ENCODE data around the gene LHX2.

LHX2 gene

GRCh38 chr9:124018730-124019697 lies 7.4 kb downstream of the LHX2 start:
- peaks cover 4 to 6% of the 10 kb centered on the region in 2 donors for H3K4me1 ChIP-seq (ENCODE audit: control insufficient read depth in 1 of 2, insufficient read depth in 2 of 2, low read length in 2 of 2)
- peaks cover 94 to 97% of the 10 kb centered on the region in 2 donors for H3K27me3 ChIP-seq (ENCODE audit: control insufficient read depth in 1 of 2, insufficient read depth in 2 of 2, low read length in 2 of 2)
- no peak overlapping the region for H3K27ac ChIP-seq (ENCODE audit: low read depth, low read length)
- H3K9me3 ChIP-seq (ENCODE audit: control insufficient read depth in 1 of 2, low read length in 2 of 2) = no peaks in the 10 kb centered on the region
- no peak overlapping the region for H3K9ac ChIP-seq (ENCODE audit: low read depth in 1 of 2, low read length in 2 of 2)
- no peak overlapping the region for H3K4me3 ChIP-seq (ENCODE audit: low read depth in 1 of 2, low read length in 2 of 2)
- H3K36me3 ChIP-seq (ENCODE audit: control insufficient read depth in 1 of 2, insufficient read depth in 2 of 2, low read length in 2 of 2) = no peaks in the 10 kb centered on the region

DNA sequence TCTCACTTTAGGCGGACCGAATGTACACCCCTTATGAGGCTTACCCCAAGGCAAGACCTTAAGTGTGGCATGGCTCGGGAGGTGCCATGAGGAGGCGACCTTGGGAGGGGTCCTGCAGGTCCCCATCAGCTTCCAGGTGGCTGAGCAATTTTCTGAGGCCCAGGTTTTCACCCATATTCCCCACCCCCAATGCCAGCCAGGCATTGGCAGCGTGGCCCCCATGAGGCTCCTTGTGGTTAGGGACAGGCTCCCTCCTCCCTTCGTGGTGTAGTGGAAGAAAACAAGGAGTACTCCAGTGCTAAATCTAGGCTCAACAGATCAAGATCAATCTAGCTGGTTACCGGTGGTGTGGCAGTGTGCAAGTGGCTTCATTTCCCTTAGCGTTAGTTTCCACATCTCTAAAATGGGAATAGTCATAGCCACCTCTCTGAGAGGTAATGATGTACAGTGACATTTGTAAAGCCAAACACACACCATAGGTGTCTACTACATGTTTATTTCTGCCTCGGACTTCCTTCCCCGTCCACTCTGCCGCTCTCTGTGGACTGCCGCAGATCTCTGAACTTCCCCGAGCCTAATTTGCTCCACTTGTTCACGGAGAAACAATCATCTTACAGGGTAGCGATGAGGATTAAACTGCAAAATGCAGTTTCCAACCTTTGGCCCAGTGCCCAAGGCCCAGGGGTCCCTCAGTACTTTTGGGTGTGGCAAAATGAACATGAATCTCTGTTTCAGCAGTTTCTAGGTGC lies 8.4 kb downstream of the LHX2 start:
- H3K9me3 ChIP-seq (ENCODE audit: control insufficient read depth in 1 of 2, low read length in 2 of 2) = no peaks in the 10 kb centered on the region
- H3K27me3 ChIP-seq (ENCODE audit: control insufficient read depth in 1 of 2, insufficient read depth in 2 of 2, low read length in 2 of 2) = peaks cover 94 to 97% of the 10 kb centered on the region in 2 donors
- no peaks in the 10 kb centered on the region for H3K36me3 ChIP-seq (ENCODE audit: control insufficient read depth in 1 of 2, insufficient read depth in 2 of 2, low read length in 2 of 2)
- H3K4me1 ChIP-seq (ENCODE audit: control insufficient read depth in 1 of 2, insufficient read depth in 2 of 2, low read length in 2 of 2) = peaks cover 4 to 6% of the 10 kb centered on the region in 2 donors
- no peak overlapping the region for H3K4me3 ChIP-seq (ENCODE audit: low read depth in 1 of 2, low read length in 2 of 2)
- H3K27ac ChIP-seq (ENCODE audit: low read depth, low read length) = no peak overlapping the region
- no peak overlapping the region for H3K9ac ChIP-seq (ENCODE audit: low read depth in 1 of 2, low read length in 2 of 2)

GRCh38 chr9:124020520-124021384 lies 9.2 kb downstream of the LHX2 start:
- Histone ChIP-seq H3K9ac (ENCODE audit: low read depth in 1 of 2, low read length in 2 of 2) (no peak overlapping the region), H3K4me1 (ENCODE audit: control insufficient read depth in 1 of 2, insufficient read depth in 2 of 2, low read length in 2 of 2) (peaks cover 4 to 6% of the 10 kb centered on the region in 2 donors), H3K27ac (ENCODE audit: low read depth, low read length) (no peak overlapping the region), H3K4me3 (ENCODE audit: low read depth in 1 of 2, low read length in 2 of 2) (no peak overlapping the region), H3K9me3 (ENCODE audit: control insufficient read depth in 1 of 2, low read length in 2 of 2) (no peaks in the 10 kb centered on the region), H3K36me3 (ENCODE audit: control insufficient read depth in 1 of 2, insufficient read depth in 2 of 2, low read length in 2 of 2) (no peaks in the 10 kb centered on the region), H3K27me3 (ENCODE audit: control insufficient read depth in 1 of 2, insufficient read depth in 2 of 2, low read length in 2 of 2) (peaks cover 86 to 90% of the 10 kb centered on the region in 2 donors)

GRCh38 chr9:124021385-124021769 lies 9.8 kb downstream of the LHX2 start:
- Histone ChIP-seq H3K4me1 (ENCODE audit: control insufficient read depth in 1 of 2, insufficient read depth in 2 of 2, low read length in 2 of 2) (peaks cover 4 to 6% of the 10 kb centered on the region in 2 donors), H3K27ac (ENCODE audit: low read depth, low read length) (no peak overlapping the region), H3K36me3 (ENCODE audit: control insufficient read depth in 1 of 2, insufficient read depth in 2 of 2, low read length in 2 of 2) (no peaks in the 10 kb centered on the region), H3K9ac (ENCODE audit: low read depth in 1 of 2, low read length in 2 of 2) (no peak overlapping the region), H3K27me3 (ENCODE audit: control insufficient read depth in 1 of 2, insufficient read depth in 2 of 2, low read length in 2 of 2) (peaks cover 82 to 90% of the 10 kb centered on the region in 2 donors), H3K4me3 (ENCODE audit: low read depth in 1 of 2, low read length in 2 of 2) (no peak overlapping the region), H3K9me3 (ENCODE audit: control insufficient read depth in 1 of 2, low read length in 2 of 2) (no peaks in the 10 kb centered on the region)

GRCh38 chr9:124022201-124023121 lies 10.9 kb downstream of the LHX2 start:
- H3K36me3 ChIP-seq (ENCODE audit: control insufficient read depth in 1 of 2, insufficient read depth in 2 of 2, low read length in 2 of 2) = no peaks in the 10 kb centered on the region
- peaks cover 0 to under 1% of the 10 kb centered on the region in 2 donors for H3K4me1 ChIP-seq (ENCODE audit: control insufficient read depth in 1 of 2, insufficient read depth in 2 of 2, low read length in 2 of 2)
- no peak overlapping the region for H3K4me3 ChIP-seq (ENCODE audit: low read depth in 1 of 2, low read length in 2 of 2)
- no peak overlapping the region for H3K27ac ChIP-seq (ENCODE audit: low read depth, low read length)
- H3K9ac ChIP-seq (ENCODE audit: low read depth in 1 of 2, low read length in 2 of 2) = no peak overlapping the region
- peaks cover 74 to 87% of the 10 kb centered on the region in 2 donors for H3K27me3 ChIP-seq (ENCODE audit: control insufficient read depth in 1 of 2, insufficient read depth in 2 of 2, low read length in 2 of 2)
- no peaks in the 10 kb centered on the region for H3K9me3 ChIP-seq (ENCODE audit: control insufficient read depth in 1 of 2, low read length in 2 of 2)

GRCh38 chr9:124024107-124024506 lies 12.5 kb downstream of the LHX2 start:
- no peaks in the 10 kb centered on the region for H3K36me3 ChIP-seq (ENCODE audit: control insufficient read depth in 1 of 2, insufficient read depth in 2 of 2, low read length in 2 of 2)
- H3K4me1 ChIP-seq (ENCODE audit: control insufficient read depth in 1 of 2, insufficient read depth in 2 of 2, low read length in 2 of 2) = no peaks in the 10 kb centered on the region
- H3K27me3 ChIP-seq (ENCODE audit: control insufficient read depth in 1 of 2, insufficient read depth in 2 of 2, low read length in 2 of 2) = peaks cover 66 to 71% of the 10 kb centered on the region in 2 donors
- no peak overlapping the region for H3K27ac ChIP-seq (ENCODE audit: low read depth, low read length)
- H3K9me3 ChIP-seq (ENCODE audit: control insufficient read depth in 1 of 2, low read length in 2 of 2) = no peaks in the 10 kb centered on the region
- no peak overlapping the region for H3K4me3 ChIP-seq (ENCODE audit: low read depth in 1 of 2, low read length in 2 of 2)
- H3K9ac ChIP-seq (ENCODE audit: low read depth in 1 of 2, low read length in 2 of 2) = no peak overlapping the region

- H3K27ac ChIP-seq (ENCODE audit: low read depth, low read length) = no peak overlapping the region
- no peak overlapping the region for H3K4me3 ChIP-seq (ENCODE audit: low read depth in 1 of 2, low read length in 2 of 2)
- H3K9me3 ChIP-seq (ENCODE audit: control insufficient read depth in 1 of 2, low read length in 2 of 2) = no peaks in the 10 kb centered on the region
- H3K36me3 ChIP-seq (ENCODE audit: control insufficient read depth in 1 of 2, insufficient read depth in 2 of 2, low read length in 2 of 2) = no peaks in the 10 kb centered on the region
- H3K9ac ChIP-seq (ENCODE audit: low read depth in 1 of 2, low read length in 2 of 2) = no peak overlapping the region
- no peaks in the 10 kb centered on the region for H3K4me1 ChIP-seq (ENCODE audit: control insufficient read depth in 1 of 2, insufficient read depth in 2 of 2, low read length in 2 of 2)
- peaks cover 57 to 63% of the 10 kb centered on the region in 2 donors for H3K27me3 ChIP-seq (ENCODE audit: control insufficient read depth in 1 of 2, insufficient read depth in 2 of 2, low read length in 2 of 2)
Observed at GRCh38 chr9:124029617-124030016, 18.0 kb downstream of the LHX2 start.

GRCh38 chr9:124030969-124031451 lies 19.4 kb downstream of the LHX2 start:
- H3K4me3 ChIP-seq (ENCODE audit: low read depth in 1 of 2, low read length in 2 of 2) = peak overlapping the region; percentile 35 to 58
- no peaks in the 10 kb centered on the region for H3K36me3 ChIP-seq (ENCODE audit: control insufficient read depth in 1 of 2, insufficient read depth in 2 of 2, low read length in 2 of 2)
- H3K27me3 ChIP-seq (ENCODE audit: control insufficient read depth in 1 of 2, insufficient read depth in 2 of 2, low read length in 2 of 2) = peaks cover 62 to 66% of the 10 kb centered on the region in 2 donors
- H3K4me1 ChIP-seq (ENCODE audit: control insufficient read depth in 1 of 2, insufficient read depth in 2 of 2, low read length in 2 of 2) = no peaks in the 10 kb centered on the region
- no peak overlapping the region for H3K9ac ChIP-seq (ENCODE audit: low read depth in 1 of 2, low read length in 2 of 2)
- no peak overlapping the region for H3K27ac ChIP-seq (ENCODE audit: low read depth, low read length)
- no peaks in the 10 kb centered on the region for H3K9me3 ChIP-seq (ENCODE audit: control insufficient read depth in 1 of 2, low read length in 2 of 2)

DNA sequence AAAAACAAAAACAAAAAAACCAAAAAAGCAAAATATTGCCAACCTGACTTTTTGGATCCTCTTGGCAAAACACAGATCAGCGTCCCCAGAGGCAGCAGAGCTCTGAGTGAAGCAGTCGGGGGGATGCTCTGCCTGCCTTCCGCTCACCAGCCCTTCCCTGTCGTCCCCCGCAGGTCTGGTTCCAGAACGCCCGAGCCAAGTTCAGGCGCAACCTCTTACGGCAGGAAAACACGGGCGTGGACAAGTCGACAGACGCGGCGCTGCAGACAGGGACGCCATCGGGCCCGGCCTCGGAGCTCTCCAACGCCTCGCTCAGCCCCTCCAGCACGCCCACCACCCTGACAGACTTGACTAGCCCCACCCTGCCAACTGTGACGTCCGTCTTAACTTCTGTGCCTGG lies 20.7 kb downstream of the LHX2 start:
- Histone ChIP-seq H3K9me3 (ENCODE audit: control insufficient read depth in 1 of 2, low read length in 2 of 2) (no peaks in the 10 kb centered on the region), H3K9ac (ENCODE audit: low read depth in 1 of 2, low read length in 2 of 2) (no peak overlapping the region), H3K27me3 (ENCODE audit: control insufficient read depth in 1 of 2, insufficient read depth in 2 of 2, low read length in 2 of 2) (peaks cover 60 to 61% of the 10 kb centered on the region in 2 donors), H3K4me3 (ENCODE audit: low read depth in 1 of 2, low read length in 2 of 2) (no peak overlapping the region), H3K27ac (ENCODE audit: low read depth, low read length) (no peak overlapping the region), H3K36me3 (ENCODE audit: control insufficient read depth in 1 of 2, insufficient read depth in 2 of 2, low read length in 2 of 2) (no peaks in the 10 kb centered on the region), H3K4me1 (ENCODE audit: control insufficient read depth in 1 of 2, insufficient read depth in 2 of 2, low read length in 2 of 2) (no peaks in the 10 kb centered on the region)

All from duodenal mucosa (tissue), 2 donors.